Activated CD8-positive, alpha-beta memory T cell treated with anti-CD3 and anti-CD28 coated beads, Interleukin-2, amount 50 U/mL, for 24 hours (primary cell): Measurements from ENCODE around the gene LRRTM4.
"Not testable (repeated sequence)": the region's sequence is repeated elsewhere in the genome, so short reads cannot be mapped to it uniquely, and the experiment has no call there.

Source experiments
- DNase-seq: peaks from one replicate; pipeline ENCODE4 v3.0.0-alpha.2; 2020; ENCODE audit errors: extremely low read depth

The LRRTM4 gene

DNA sequence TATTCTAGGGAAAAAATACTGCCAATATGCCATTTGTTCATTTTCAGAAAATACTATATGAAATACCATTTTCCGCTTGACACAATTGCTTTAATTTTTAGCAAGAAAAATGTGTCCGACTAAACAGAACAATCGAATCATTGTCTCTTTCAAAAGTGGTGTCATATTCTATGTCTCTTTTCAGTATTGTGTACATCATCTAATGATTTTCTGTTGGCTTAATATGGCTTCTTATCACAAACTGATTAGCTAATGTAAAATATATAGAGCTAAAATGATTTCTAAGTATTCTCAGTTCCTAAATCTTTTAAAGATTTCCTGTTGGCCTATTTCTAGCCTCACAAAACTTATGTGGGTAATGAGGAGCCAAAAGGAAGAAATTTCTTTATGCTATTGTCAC, 436.6 kb downstream of the LRRTM4 start:
- no peak for DNase-seq

DNA sequence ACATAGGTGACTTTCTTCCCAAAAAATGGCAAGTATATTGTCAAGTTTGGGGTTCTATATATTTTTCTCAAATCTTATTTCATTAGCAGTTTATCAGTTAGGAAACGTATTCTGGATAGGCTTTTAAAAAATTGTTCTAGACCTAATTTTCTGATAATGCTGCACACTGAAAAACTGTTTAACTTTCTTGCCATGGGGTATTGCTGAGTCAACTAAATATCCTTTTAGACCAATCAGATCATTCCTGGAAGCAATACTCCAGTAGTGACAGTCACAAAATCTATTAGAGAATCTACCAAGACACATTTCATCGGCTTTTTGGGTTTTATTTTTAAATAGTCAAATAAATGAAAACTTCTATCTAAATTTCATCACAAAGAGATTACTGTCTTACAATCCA, 440.6 kb downstream of the LRRTM4 start:
- DNase-seq, result no peak

GRCh38 chr2:77064324-77064723, 457.9 kb downstream of the LRRTM4 start:
- no peak for DNase-seq

GRCh38 chr2:77054938-77055337, 467.2 kb downstream of the LRRTM4 start:
- DNase-seq, result no peak

GRCh38 chr2:77046339-77046738, 475.8 kb downstream of the LRRTM4 start:
- no peak for DNase-seq

DNA sequence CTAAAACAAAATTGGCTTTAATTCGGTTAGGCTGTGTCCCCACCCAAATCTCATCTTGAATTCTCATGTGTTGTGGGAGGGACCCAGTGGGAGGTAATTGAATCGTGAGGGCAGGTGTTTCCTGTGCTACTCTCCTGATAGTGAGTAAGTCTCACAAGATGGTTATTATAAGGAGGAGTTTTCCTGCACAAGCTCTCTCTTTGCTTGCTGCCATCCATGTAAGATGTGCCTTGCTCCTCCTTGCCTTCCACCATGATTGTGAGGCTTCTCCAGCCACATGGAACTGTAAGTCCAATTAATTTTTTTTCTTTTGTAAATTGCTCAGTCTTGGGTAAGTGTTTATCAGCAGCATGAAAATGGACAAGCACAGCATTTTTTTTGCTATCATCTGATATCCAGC, 476.7 kb downstream of the LRRTM4 start:
- DNase-seq, result not testable (repeated sequence)

DNA sequence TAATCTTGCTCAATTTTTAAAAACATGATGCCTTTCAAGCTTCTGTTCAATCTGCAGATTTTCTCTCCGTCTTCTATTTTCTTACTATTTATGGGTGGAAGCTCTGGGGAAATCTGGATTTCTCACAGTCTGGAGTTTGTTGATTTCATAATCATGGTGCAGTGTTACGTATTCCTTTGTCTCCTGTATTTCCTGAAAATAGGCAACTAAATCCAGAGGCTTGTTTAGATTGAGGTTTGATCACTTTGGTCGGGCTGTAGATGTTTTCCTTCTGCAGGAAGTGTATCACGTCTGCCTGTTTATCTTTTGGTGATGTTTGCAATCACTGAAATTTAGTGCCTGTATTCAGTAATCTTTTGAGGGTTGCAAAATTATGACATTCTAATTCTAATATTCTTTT, 487.7 kb downstream of the LRRTM4 start:
- DNase-seq, result no peak

GRCh38 chr2:77029237-77029636, 492.9 kb downstream of the LRRTM4 start:
- not testable (repeated sequence) for DNase-seq

DNA sequence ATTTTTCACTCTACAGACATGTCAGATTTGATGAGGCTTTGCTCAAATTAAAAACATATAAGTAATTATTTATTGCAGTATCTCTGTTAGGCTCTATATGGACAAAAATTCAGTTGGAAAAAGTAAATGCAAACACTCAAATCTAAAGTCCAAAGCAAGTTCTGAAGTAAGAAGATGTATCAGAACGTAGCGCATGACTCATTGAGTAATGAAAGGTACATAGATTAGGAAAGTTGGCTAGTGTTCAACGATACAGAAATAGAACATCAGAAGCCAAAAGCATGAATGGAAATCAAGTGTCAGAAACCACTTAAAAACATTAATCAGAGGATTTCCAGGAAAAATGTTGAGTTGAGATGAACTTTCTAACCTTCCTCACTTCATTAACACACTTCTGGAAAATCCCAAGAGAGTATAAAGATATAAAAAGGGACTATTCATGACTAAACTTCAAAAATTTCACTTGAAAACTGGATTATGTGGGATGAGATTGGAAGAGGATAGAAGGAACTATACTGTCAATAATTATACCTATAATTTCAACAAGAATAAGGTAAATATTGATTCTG, 494.1 kb downstream of the LRRTM4 start:
- no peak for DNase-seq

- DNase-seq, result no peak
Measured at GRCh38 chr2:77025714-77026113, 496.5 kb downstream of the LRRTM4 start.

DNA sequence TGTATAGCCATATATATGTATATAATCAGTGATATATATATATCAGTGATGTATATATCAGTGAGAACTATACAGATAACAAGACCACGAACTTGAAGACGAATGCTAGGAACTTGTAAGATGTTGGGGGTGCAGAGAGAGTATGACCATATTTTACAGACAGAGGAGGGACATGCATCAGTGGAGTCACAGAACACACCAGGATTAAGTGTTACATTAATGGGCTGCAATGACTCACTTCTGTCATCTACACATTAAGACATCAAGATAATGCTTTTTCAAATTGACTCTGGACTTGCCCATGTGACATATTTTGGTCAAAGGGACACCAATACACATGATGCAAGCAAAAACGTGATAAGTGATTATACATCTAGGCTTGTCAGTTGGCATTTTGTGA, 501.0 kb downstream of the LRRTM4 start:
- DNase-seq, result no peak

DNA sequence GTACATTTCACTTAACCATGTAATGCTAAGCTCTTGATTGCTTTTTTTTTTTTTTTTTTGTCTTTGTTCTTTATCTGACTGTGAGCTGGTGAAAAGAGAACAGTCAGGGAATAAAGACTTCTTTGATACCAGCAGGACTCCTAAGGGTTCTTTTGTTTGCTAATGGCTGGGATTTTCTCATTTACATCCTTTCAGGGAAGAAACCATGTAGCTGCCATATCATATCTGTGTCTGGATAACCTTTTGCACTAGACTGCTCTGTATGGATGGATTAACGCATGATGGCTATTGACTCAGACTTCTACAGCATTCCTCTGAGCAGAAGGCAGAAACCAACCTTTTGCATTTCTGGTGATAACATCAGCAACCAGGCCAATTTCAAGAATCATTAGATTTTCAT, 504.0 kb downstream of the LRRTM4 start:
- DNase-seq, result no peak

- no peak for DNase-seq
Measured at GRCh38 chr2:77017355-77017745, 504.8 kb downstream of the LRRTM4 start.

GRCh38 chr2:77016443-77017354, 505.5 kb downstream of the LRRTM4 start:
- no peak for DNase-seq

DNA sequence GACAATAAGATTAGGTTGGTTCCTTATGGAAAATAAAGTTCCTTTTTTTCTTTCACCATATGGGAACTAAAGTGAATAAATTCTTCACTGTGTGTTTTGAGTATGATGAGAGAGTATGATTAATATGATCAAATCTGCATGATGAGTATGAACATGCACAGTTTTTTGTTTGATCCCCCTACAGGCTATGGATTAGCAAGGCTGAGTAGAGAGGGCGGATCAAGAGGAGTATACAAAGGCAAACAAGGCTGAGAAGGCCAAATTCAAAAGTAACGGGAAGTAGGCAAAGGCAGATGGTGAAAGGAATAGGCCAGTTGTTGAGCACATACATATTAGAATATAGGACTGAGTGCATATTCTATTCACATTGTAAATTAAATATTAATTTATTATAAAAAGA, 508.2 kb downstream of the LRRTM4 start:
- no peak for DNase-seq

GRCh38 chr2:77013457-77013856, 508.7 kb downstream of the LRRTM4 start:
- no peak for DNase-seq

- no peak for DNase-seq
Measured at GRCh38 chr2:77009307-77009706, 512.9 kb downstream of the LRRTM4 start.

DNA sequence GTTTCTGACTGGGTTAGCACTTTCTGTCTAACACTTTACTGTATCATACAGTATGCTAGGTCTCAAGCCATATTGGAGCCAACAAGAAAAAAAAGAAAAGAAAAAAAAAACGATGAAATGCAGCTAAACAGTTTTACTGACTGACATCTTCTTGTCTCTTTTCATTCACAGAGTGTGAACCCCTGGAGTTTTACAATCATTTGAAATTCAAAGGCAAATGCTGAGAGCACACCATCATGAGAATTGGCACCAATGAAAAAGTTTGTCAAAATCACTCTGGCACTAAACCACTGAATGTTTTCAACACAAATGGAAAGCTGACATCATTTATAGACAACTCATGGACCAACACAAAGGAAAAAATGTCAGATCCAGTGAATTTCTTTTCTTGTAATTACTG, 513.3 kb downstream of the LRRTM4 start:
- DNase-seq, result no peak

GRCh38 chr2:77007686-77008085, 514.5 kb downstream of the LRRTM4 start:
- DNase-seq, result no peak

- DNase-seq, result no peak
Measured at GRCh38 chr2:77005522-77005921, 516.7 kb downstream of the LRRTM4 start.

- DNase-seq, result no peak
Measured at GRCh38 chr2:77001895-77002294, 520.3 kb downstream of the LRRTM4 start.

- no peak for DNase-seq
Measured at GRCh38 chr2:76998704-76999103, 523.5 kb downstream of the LRRTM4 start.

GRCh38 chr2:76998152-76998551, 524.0 kb downstream of the LRRTM4 start:
- no peak for DNase-seq
